ENCODE results near the gene YTHDC2.

GRCh38 chr5:113505181-113505580 is 8.3 kb upstream of the YTHDC2 start:
- TF ChIP-seq POLR2AphosphoS5 (IDR thresholded peaks at IDR 0.05; ENCODE audit: low read depth), result no peak
- TF ChIP-seq, protein P1, sequence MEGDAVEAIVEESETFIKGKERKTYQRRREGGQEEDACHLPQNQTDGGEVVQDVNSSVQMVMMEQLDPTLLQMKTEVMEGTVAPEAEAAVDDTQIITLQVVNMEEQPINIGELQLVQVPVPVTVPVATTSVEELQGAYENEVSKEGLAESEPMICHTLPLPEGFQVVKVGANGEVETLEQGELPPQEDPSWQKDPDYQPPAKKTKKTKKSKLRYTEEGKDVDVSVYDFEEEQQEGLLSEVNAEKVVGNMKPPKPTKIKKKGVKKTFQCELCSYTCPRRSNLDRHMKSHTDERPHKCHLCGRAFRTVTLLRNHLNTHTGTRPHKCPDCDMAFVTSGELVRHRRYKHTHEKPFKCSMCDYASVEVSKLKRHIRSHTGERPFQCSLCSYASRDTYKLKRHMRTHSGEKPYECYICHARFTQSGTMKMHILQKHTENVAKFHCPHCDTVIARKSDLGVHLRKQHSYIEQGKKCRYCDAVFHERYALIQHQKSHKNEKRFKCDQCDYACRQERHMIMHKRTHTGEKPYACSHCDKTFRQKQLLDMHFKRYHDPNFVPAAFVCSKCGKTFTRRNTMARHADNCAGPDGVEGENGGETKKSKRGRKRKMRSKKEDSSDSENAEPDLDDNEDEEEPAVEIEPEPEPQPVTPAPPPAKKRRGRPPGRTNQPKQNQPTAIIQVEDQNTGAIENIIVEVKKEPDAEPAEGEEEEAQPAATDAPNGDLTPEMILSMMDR (IDR thresholded peaks at IDR 0.05; ENCODE audit: insufficient read depth, low read length), result no peak
